ENCODE measurements around the gene IFNGR1.
"Not testable (repeated sequence)": the region's sequence is repeated elsewhere in the genome, so short reads cannot be mapped to it uniquely, and the experiment has no call there.

Gene IFNGR1

DNA sequence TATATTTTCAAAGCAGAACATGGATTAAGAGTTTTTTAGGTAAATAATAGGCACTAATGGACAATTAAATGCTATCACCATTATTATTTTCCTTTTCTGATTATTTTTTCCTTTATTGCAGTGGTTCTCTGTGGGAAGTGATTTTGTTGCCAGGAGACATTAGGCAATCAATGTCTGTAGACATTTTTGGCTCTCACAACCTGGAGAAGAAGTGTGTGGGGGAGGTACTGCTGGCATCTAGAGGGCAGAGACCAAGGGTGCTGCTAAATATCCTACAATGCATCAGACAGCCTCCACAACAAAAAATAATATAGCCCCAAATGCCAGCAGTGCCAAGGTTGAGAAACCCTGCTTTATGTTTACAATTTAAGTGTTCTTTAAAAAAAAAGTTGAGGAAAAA is 8.3 kb downstream of the IFNGR1 start:
- DNase-seq (ENCODE audit: low spot score), result no peak

GRCh38 chr6:137208279-137208678 is 10.9 kb downstream of the IFNGR1 start:
- no peak for DNase-seq (ENCODE audit: low spot score)

DNA sequence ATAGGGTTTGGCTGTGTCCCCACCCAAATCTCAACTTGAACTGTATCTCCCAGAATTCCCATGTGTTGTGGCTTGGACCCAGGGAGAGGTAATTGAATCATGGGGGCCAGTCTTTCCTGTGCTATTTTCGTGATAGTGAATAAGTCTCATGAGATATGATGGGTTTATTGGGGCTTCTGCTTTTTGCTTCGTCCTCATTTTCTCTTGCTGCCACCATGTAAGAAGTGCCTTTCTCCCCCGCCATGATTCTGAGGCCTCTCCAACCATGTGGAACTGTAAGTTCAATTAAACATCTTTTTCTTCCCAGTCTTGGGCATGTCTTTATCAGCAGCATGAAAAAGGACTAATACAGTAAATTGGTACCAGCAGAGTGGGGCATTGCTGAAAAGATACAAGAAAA is 11.7 kb downstream of the IFNGR1 start:
- not testable (repeated sequence) for DNase-seq (ENCODE audit: low spot score)

DNA sequence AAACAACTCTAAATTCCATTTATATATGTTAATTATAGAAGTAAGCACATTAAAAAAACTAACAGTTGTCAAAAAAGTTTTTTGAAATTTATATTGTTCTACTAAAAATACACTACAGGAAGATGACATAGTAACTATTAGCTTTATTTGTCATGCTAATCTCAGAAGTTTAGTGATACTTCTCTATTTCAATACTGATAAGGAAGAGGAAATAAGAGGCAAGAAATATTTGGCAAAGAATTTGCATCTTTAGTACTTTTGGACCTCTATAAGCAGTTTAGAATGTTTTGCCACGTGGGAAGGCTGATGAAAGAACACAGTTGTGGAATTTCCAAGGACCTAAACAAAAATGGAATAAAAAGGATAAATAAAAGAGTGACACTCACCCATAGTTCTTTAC is 12.6 kb downstream of the IFNGR1 start:
- DNase-seq (ENCODE audit: low spot score), result no peak

- DNase-seq (ENCODE audit: low spot score), result no peak
Observed at GRCh38 chr6:137203256-137203655, 15.9 kb downstream of the IFNGR1 start.

- no peak for DNase-seq (ENCODE audit: low spot score)
Observed at GRCh38 chr6:137202078-137202477, 17.1 kb downstream of the IFNGR1 start.

GRCh38 chr6:137201006-137201405 is 18.2 kb downstream of the IFNGR1 start:
- no peak for DNase-seq (ENCODE audit: low spot score)

DNA sequence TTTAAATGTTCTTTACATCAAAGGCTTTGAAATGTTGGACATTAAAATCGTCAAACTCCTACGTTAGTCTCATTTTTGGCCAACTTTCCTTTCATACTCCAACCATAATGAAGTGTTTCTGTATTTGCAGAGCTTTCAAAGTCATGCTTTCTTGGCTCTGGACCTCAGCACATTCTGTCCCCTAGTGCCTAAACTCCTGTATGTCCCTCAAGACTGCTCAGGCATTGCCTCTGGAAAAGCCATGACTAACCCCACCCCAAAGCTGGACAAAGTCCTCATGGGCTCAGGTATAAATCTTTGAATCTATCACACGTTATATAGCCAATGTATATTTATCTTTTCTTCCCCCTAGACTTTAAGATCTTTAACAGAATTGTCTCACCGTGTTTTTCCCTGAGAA is 18.9 kb downstream of the IFNGR1 start:
- DNase-seq (ENCODE audit: low spot score), result no peak

DNA sequence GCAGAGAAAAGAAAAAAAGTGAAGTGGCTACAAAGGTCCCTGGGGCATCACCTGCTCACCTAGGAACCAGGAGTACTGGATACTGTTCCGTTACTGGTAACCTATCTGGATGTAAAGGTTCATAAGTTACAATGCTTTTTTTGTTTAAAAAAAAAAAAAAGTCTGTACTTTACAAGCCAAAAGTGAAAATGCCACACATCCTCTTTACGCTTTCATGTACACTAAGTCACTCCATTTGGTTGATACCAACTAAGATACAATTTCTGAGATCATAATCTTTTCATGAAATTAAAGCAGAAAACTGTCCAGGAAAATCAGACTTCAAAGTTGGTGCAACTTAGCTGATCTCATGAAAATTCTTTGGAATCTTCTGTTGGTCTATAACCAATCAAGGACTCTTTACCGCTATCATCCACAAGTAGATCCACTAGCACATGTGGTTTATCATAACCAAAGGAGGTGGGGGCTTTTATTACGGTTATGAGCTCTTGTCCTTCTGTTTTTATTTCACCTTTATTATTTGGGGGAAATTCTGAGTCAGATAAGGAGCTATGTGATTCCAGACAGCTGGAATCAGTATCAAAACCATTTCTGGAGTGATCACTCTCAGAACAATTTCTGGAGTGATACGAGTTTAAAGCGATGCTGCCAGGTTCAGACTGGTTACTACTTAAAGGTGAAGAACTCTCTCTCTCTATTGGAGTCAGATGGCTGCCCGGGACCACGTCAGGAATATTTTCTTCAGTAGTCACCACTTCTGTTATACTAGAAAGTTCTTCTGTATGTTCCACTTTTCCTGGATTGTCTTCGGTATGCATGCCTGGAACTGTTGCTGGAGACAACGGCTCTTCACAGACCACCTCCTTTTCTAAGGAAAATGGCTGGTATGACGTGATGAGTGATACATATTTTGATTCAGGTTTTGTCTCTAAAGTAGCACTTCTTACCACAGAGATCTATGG is 21.2 kb downstream of the IFNGR1 start:
- no peak for DNase-seq (ENCODE audit: low spot score)

DNA sequence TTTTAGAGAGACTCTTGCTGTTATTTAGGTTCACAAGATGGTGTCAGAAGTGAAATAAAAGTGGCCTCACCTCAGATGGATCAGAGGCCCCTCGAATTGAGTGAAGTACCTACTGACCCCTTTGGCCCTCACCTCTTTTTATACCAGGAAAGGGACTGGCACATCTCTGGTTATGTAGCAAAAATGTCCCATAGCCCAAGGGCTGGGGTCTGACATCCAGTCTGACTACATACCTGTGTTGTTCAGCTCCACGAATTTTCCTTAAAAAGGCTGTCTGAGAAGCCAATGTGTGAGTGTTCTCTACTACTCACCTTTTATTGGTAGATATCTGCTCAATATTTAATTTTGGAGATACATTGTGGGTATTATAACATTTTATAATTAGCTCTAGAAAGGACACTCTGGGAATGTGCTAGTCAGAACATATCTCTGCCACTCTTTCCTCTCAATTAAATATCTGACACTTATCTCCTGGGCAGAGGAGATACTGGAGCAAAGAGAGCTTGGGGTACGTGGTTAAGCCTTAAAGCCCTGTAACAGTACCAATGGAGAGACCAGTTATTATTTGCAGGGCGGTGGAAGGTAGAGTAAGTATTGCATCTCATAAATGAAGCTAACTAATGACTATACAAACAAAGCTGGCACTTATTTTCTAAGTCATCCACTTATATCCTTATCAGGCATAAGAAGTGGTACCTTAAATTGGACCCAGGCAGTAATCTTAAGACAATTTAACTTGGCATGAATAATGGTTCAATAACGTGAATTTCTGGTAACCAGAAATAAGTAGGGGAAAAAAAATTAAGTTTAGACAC is 25.7 kb downstream of the IFNGR1 start:
- DNase-seq (ENCODE audit: low spot score), result no peak

DNA sequence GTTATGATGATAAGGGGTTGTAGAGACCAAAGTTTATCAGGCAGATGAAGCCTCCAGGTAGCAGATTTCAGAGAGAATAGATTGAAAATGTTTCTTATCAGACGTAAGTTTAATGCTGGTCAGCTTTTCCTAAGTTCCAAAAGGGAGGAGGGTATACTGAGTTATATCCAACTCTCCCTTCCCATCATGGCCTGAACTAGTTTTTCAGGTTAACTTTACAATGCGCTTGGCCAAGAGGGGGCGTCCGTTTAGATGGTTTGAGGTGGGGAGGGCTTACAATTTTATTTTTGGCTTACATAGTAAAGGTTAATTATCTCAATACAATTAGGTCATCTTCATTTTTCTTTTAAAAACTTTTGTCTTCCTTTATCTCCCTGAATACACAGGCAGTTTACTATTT is 26.4 kb downstream of the IFNGR1 start:
- no peak for DNase-seq (ENCODE audit: low spot score)

DNA sequence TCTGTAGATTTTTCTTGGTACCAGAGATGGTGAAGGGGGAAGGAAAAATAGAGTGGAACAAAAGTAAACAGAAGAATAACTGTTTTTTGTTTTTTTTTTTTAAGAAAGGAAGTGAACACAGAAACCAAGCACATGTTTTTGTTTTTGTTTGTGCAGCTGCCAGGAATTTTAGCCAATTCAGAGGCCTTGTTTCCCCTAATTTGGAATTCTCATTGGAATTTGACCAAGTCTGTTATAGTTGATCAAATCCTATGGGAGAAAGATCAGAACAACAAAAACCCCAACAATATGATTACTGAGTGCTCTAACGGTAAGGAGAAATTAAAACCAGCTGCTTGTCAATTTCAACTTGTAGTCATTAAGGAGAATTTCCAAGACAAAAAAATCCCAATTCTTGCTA is 27.5 kb downstream of the IFNGR1 start:
- no peak for DNase-seq (ENCODE audit: low spot score)

DNA sequence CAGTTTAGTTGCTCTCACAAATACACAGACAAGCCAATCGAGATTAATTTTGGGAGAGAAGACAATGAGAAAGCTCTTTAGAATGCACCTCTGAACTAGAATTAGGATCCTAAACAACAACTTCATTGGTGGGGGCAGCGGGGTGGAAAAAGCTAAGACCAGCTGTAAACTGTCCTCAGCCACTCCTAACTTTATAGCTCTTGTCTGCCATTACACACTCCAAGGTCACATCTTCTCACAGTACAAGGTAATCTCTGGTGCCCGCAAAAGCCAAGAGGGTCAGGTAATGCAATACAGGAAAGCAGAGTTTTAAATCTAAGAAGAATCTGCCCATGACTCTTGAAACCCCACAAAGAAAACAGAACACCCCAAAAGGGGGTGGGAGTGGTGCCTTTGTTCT is 27.9 kb downstream of the IFNGR1 start:
- no peak for DNase-seq (ENCODE audit: low spot score)

GRCh38 chr6:137190583-137191094 is 28.5 kb downstream of the IFNGR1 start:
- DNase-seq (ENCODE audit: low spot score), result no peak

DNA sequence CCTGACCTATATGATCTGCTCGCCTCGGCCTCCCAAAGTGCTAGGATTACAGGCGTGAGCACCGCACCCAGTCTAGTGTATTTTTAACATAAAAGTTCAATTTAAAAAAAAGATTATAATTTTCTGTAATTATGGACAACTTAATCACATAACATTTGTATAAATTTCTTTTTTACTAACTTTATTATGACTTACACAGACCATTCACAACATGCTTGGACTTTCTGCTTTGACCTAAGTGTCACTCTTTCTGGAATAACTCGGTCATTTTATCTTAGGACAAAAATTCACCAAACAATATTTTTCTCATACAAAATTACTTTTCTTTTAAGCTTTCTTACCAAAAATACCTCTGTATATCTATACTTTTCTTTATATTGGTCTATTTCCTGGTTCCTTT is 30.3 kb downstream of the IFNGR1 start:
- DNase-seq (ENCODE audit: low spot score), result peak; percentile 3

GRCh38 chr6:137185290-137185689 is 33.9 kb downstream of the IFNGR1 start:
- DNase-seq (ENCODE audit: low spot score), result no peak

DNA sequence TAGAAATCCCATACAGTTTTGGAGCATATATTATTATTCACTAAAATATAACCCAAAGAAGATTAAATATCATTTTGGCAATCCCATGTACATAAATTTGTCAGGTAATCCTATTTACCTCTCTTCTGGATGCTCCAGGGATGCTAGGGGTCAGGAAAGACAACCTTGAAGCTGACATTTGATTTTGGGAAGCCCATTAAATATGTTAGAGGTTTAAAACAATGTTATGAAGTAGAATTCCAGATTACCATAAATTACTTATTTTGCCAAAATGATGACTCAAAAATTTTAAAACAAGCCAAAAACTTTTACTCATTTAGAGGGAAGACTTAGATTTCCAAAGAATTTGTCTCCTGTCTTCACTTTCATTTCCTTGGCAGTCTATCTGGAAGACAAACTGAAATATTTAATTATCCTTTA is 36.5 kb downstream of the IFNGR1 start:
- no peak for DNase-seq (ENCODE audit: low spot score)

- DNase-seq (ENCODE audit: low spot score), result peak; percentile 5
Observed at GRCh38 chr6:137181891-137182653, 37.1 kb downstream of the IFNGR1 start.

GRCh38 chr6:137177611-137178010 is 41.6 kb downstream of the IFNGR1 start:
- no peak for DNase-seq (ENCODE audit: low spot score)

DNA sequence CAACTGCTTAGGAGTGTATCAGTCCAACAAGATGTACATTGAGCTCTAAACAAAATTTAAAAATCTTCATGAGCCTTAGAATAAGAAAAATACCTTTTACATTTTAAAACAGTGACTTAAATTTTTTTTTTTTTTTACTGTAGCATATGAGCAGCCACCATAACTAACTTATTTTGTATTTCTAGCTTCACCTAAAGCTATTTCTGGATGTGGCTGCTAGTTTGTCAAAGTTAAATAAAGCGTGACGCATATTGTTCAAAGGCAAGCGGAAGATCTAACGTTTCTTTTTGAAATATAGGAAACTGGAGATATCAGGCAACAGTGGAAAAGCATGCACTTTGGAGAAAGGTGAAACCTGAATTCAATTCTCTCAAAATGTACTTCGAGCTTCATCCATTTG is 42.5 kb downstream of the IFNGR1 start:
- no peak for DNase-seq (ENCODE audit: low spot score)

DNA sequence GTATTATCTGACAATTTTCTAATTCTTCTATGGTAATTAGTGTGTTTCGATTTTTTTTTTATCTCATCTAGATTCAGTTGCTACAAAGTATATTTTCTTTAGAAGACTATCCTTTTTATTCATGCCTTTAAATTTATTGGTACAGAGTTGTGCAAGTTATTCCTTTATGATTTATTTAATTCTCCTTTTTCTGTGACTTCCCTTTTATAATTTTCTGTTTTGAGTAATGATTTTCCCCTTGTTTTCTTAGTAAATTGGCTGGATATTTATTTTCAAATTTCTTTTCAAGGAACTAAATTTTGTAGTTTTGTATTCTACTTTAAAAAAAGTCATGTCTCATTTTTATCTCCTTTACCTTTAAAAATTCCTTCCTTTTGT is 43.3 kb downstream of the IFNGR1 start:
- no peak for DNase-seq (ENCODE audit: low spot score)

Data from kidney capillary endothelial cell (primary cell).